MCF 10A (cell line): ENCODE measurements around the gene FAM162A. TPM values are rescaled to one million over a fixed set of nuclear protein-coding genes. Genes with fewer than 3 reads are reported as not detected.
A peak's percentile ranks its signal among the peaks of the same experiment; 100 is the strongest.

ENCODE experiments used
- BruUV-seq: library from RNA; stranded (reverse); fragments of 400-500 nt; replicated peaks from 2 replicates; lab custom pipeline; 2021; lab: Mats Ljungman, UMichigan
- CTCF ChIA-PET: fragments of 300-600 bp; sonication (Branson Sonifier 250); formaldehyde crosslinking; extraction: SDS; loops from one replicate; lab custom pipeline; 2021; ENCODE audit warnings: antibody characterized with exemption, inconsistent platforms; lab: Yijun Ruan, JAX
- POLR2A ChIA-PET: fragments of 300-600, 350-650 bp; sonication (Branson Sonifier 250); formaldehyde crosslinking; extraction: SDS; loops from one replicate; lab custom pipeline; 2020; ENCODE audit warnings: antibody characterized with exemption, inconsistent platforms; lab: Yijun Ruan, JAX
- DNase-seq: peaks from one replicate; pipeline ENCODE4 v3.0.0-alpha.2; 2018; ENCODE audit not compliant: unreplicated experiment
- H3K27ac Mint-ChIP-seq: one replicate; pipeline ENCODE4 v1.8.0; 2022; ENCODE audit warnings: mild to moderate bottlenecking, low read depth, mixed read lengths; ENCODE audit not compliant: unreplicated experiment
- H3K27me3 Mint-ChIP-seq: one replicate; pipeline ENCODE4 v1.8.0; 2022; ENCODE audit warnings: mixed read lengths; ENCODE audit not compliant: insufficient read depth, unreplicated experiment
- H3K36me3 Mint-ChIP-seq: one replicate; pipeline ENCODE4 v1.8.0; 2022; ENCODE audit warnings: mild to moderate bottlenecking, moderate library complexity, mixed read lengths; ENCODE audit not compliant: insufficient read depth, unreplicated experiment
- H3K4me1 Mint-ChIP-seq: one replicate; pipeline ENCODE4 v1.8.0; 2022; ENCODE audit warnings: mixed read lengths; ENCODE audit not compliant: insufficient read depth, unreplicated experiment
- H3K4me3 Mint-ChIP-seq: one replicate; pipeline ENCODE4 v1.8.0; 2022; ENCODE audit warnings: mild to moderate bottlenecking, moderate library complexity, mixed read lengths; ENCODE audit not compliant: unreplicated experiment
- H3K9me3 Mint-ChIP-seq: one replicate; pipeline ENCODE4 v1.8.0; 2022; ENCODE audit warnings: mixed read lengths; ENCODE audit not compliant: unreplicated experiment
- CTCF ChIP-seq: fragments of 200-600 bp; IDR thresholded peaks from one replicate; pipeline ENCODE4 v1.8.0; 2022; ENCODE audit warnings: antibody characterized with exemption, mild to moderate bottlenecking; ENCODE audit not compliant: unreplicated experiment
- intact Hi-C: fragments of 100-400 bp; cut with micrococcal nuclease; formaldehyde crosslinking; loops from 2 replicates; pipeline ENCODE4 v1.14.1; 2022
- total RNA-seq: library from RNA; stranded (reverse); gene quantifications from 2 replicates; pipeline ENCODE4 v1.2.3, GENCODE V29; 2022

Gene FAM162A
- total RNA-seq, 1 experiment from 2014 or later: 59.1 TPM

- H3K27ac Mint-ChIP-seq: no peak overlapping the region
- H3K36me3 Mint-ChIP-seq: peaks cover 84% of the 10 kb centered on the region
- no TSS peak for BruUV-seq
- ChIA-PET CTCF (interaction anchor here (0.6 to 0.7 kb wide), 2 partner anchors 86 to 743 kb away, joined by 3 read pairs; no protein-coding TSS in a partner anchor), POLR2A (no interaction called here)
- peaks cover 4% of the 10 kb centered on the region for H3K4me1 Mint-ChIP-seq
- TF ChIP-seq CTCF: no peak
- intact Hi-C loops: no loop called here
- no peak for DNase-seq
- no peak overlapping the region for H3K4me3 Mint-ChIP-seq
- no peaks in the 10 kb centered on the region for H3K27me3 Mint-ChIP-seq
- no peaks in the 10 kb centered on the region for H3K9me3 Mint-ChIP-seq
Observed at GRCh38 chr3:122421836-122422235, 37.9 kb downstream of the FAM162A start.

- BruUV-seq: no TSS peak
- ChIA-PET POLR2A (interaction anchor here (1.0 to 1.1 kb wide), 3 partner anchors 9 to 14 kb away, joined by 3 to 13 read pairs (median 4); partner anchors contain the start of gene WDR5B), CTCF (interaction anchor here (1.7 kb wide), 1 partner anchor 35 kb away, joined by 6 read pairs; no protein-coding TSS in a partner anchor)
- no peak for DNase-seq
- peaks cover 8% of the 10 kb centered on the region for H3K4me1 Mint-ChIP-seq
- no peak for TF ChIP-seq CTCF
- H3K9me3 Mint-ChIP-seq: no peaks in the 10 kb centered on the region
- peaks cover 92% of the 10 kb centered on the region for H3K36me3 Mint-ChIP-seq
- no peak overlapping the region for H3K4me3 Mint-ChIP-seq
- peak overlapping the region; percentile 19 for H3K27ac Mint-ChIP-seq
- H3K27me3 Mint-ChIP-seq: no peaks in the 10 kb centered on the region
- intact Hi-C loops: no loop called here
Observed at GRCh38 chr3:122427857-122428471, 44.0 kb downstream of the FAM162A start.

- no peak for TF ChIP-seq CTCF
- BruUV-seq: no TSS peak
- H3K27me3 Mint-ChIP-seq: no peaks in the 10 kb centered on the region
- DNase-seq: no peak
- peaks cover 94% of the 10 kb centered on the region for H3K36me3 Mint-ChIP-seq
- peaks cover 8% of the 10 kb centered on the region for H3K4me1 Mint-ChIP-seq
- H3K27ac Mint-ChIP-seq: no peak overlapping the region
- CTCF ChIA-PET: no interaction called here
- no peaks in the 10 kb centered on the region for H3K9me3 Mint-ChIP-seq
- intact Hi-C loops: no loop called here
- POLR2A ChIA-PET: interaction anchor here (0.6 to 4.2 kb wide), 2 partner anchors 14 kb away, joined by 4 to 30 read pairs; partner anchors contain the start of gene WDR5B
- H3K4me3 Mint-ChIP-seq: no peak overlapping the region
Observed at GRCh38 chr3:122430371-122430770, 46.4 kb downstream of the FAM162A start.

GRCh38 chr3:122435950-122436349, 52.0 kb downstream of the FAM162A start:
- H3K4me1 Mint-ChIP-seq: peaks cover 2% of the 10 kb centered on the region
- no peaks in the 10 kb centered on the region for H3K9me3 Mint-ChIP-seq
- POLR2A ChIA-PET: no interaction called here
- no peak for DNase-seq
- no peak overlapping the region for H3K27ac Mint-ChIP-seq
- intact Hi-C loops: no loop called here
- H3K4me3 Mint-ChIP-seq: no peak overlapping the region
- CTCF ChIA-PET: no interaction called here
- no peaks in the 10 kb centered on the region for H3K27me3 Mint-ChIP-seq
- H3K36me3 Mint-ChIP-seq: peaks cover 89% of the 10 kb centered on the region
- no peak for TF ChIP-seq CTCF
- no TSS peak for BruUV-seq
